GM21423 (cell line): ENCODE data around the gene TGFBI.
A peak's percentile ranks its signal among the peaks of the same experiment; 100 is the strongest.

Experiments used
- ATAC-seq: cut with Tn5 transposase; IDR thresholded peaks from one replicate; pipeline ENCODE4 v1.9.1; 2021; ENCODE audit warnings: mild to moderate bottlenecking, moderate library complexity; ENCODE audit not compliant: unreplicated experiment

The TGFBI gene

GRCh38 chr5:136000932-136001331, 27.9 kb upstream of the TGFBI start:
- ATAC-seq, result no peak

- ATAC-seq, result no peak
These were observed 27.3 kb upstream of the TGFBI start for GRCh38 chr5:136001466-136001981.

- ATAC-seq, result no peak
These were observed 24.4 kb upstream of the TGFBI start for GRCh38 chr5:136004436-136004835.

- ATAC-seq, result no peak
These were observed 23.3 kb upstream of the TGFBI start for GRCh38 chr5:136005476-136005875.

- no peak for ATAC-seq
These were observed 22.6 kb upstream of the TGFBI start for GRCh38 chr5:136006164-136006563.

- no peak for ATAC-seq
These were observed 22.0 kb upstream of the TGFBI start for GRCh38 chr5:136006761-136007251.

GRCh38 chr5:136007271-136007670, 21.5 kb upstream of the TGFBI start:
- no peak for ATAC-seq

GRCh38 chr5:136011414-136012001, 17.3 kb upstream of the TGFBI start:
- ATAC-seq, result no peak

GRCh38 chr5:136012041-136012804, 16.6 kb upstream of the TGFBI start:
- ATAC-seq, result no peak

- ATAC-seq, result no peak
These were observed 15.2 kb upstream of the TGFBI start for GRCh38 chr5:136013559-136013958.

- peak; percentile 70 for ATAC-seq
These were observed 14.5 kb upstream of the TGFBI start for GRCh38 chr5:136014049-136015002.

GRCh38 chr5:136015003-136015375, 13.8 kb upstream of the TGFBI start:
- no peak for ATAC-seq

- ATAC-seq, result no peak
These were observed 12.7 kb upstream of the TGFBI start for GRCh38 chr5:136015966-136016650.

GRCh38 chr5:136016945-136017530, 11.8 kb upstream of the TGFBI start:
- no peak for ATAC-seq

- no peak for ATAC-seq
These were observed 9.7 kb upstream of the TGFBI start for GRCh38 chr5:136018814-136019783.

- ATAC-seq, result no peak
These were observed 8.8 kb upstream of the TGFBI start for GRCh38 chr5:136020001-136020382.

GRCh38 chr5:136020383-136021015, 8.3 kb upstream of the TGFBI start:
- no peak for ATAC-seq

GRCh38 chr5:136021016-136021405, 7.8 kb upstream of the TGFBI start:
- ATAC-seq, result no peak

GRCh38 chr5:136022965-136023364, 5.8 kb upstream of the TGFBI start:
- ATAC-seq, result no peak
